Femur (tissue), 1 donor: ENCODE data around the gene MAP1B.

Experiments
- DNase-seq: peaks from one replicate; pipeline ENCODE4 v3.0.0-alpha.2; 2017

Gene MAP1B

GRCh38 chr5:72134226-72134899 is 27.1 kb downstream of the MAP1B start:
- DNase-seq = no peak

- no peak for DNase-seq
Observed at GRCh38 chr5:72137826-72138409, 30.6 kb downstream of the MAP1B start.

DNA sequence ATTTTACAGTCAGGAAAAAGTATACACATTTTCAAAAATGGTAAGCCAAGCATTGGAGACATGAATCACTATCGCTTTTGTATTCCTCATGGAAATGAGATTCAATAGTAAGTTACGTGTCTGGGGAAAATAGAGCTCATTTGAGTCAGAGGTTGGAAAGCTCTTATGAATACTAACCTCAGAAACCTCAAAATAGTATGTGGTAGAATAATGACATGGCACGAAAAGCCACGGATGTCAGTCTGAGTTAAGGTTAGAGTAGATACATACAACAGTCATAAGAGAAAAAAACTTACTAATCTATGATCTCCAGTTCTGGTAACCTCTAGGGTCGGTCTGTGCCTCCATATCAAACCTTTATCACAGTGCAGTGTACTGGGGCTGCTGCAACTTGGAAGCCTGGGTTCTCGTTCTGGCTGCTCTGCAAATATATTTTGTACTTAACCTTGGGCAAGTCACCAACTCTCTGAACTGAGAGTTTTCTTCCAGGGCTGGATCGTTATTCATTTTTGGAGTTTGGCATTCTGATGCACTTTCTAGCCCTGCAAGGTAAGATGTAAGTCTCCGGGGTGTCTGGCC is 31.8 kb downstream of the MAP1B start:
- DNase-seq = peak; percentile 38

- DNase-seq = no peak
Observed at GRCh38 chr5:72140711-72141110, 33.4 kb downstream of the MAP1B start.

GRCh38 chr5:72141440-72142355 is 34.4 kb downstream of the MAP1B start:
- DNase-seq = peak; percentile 89

- DNase-seq = no peak
Observed at GRCh38 chr5:72144762-72145161, 37.5 kb downstream of the MAP1B start.

DNA sequence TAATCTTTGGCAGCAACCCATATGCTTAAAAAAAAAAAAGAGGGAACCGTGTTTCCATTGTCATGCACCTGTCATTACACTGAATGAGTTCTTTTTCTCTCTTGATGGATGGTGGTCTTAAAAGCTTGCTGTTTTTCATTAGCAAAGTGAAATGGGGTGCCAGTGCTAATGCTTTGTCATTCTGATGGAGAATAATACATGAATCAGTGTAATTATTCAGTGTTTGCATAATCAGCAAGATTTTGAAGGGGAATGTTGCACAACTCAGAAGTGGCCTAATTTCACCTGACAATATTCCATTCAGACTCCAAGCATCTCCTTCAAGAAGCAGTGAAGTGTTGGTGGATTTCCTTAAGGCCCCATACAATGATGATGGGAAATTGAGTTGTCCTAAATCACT is 38.1 kb downstream of the MAP1B start:
- no peak for DNase-seq

DNA sequence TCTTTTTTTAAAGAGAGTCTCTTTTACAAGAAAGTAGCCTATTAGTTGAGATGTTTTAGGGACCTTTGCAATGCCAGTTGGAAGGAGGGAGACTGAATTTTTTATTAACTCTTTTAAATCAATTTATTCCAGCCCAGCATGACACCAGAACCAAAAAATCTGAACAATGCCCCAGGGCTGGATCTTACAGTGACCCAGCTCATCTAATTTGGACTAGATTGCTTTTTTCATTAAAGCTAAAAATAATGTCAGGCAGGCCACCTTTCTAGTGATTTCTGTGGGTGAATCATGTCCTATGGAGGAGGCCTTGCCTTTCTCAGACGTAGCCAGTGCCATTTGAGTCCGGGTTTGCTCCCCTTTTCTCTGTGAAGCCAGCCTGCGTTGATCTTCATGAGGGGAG is 38.8 kb downstream of the MAP1B start:
- DNase-seq = no peak

DNA sequence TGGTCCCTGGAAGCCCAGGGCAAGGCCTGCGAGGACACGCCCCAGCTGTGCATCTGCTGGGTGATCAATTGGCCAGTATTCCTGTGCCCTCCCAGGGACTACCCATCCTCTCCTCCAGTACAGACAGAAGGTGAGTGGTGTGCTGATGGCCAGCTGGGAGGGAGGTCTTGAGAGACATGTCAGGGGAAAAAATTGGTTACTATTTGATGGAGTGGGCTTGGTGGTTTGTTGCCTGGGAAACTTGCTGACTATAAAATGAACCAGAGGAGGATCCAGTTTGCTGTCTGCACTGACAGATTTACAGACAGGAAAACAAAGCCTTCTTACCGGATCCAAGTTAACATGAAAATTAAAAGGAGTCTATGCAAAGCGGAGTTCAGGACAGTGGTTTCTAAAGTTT is 40.3 kb downstream of the MAP1B start:
- DNase-seq = no peak

DNA sequence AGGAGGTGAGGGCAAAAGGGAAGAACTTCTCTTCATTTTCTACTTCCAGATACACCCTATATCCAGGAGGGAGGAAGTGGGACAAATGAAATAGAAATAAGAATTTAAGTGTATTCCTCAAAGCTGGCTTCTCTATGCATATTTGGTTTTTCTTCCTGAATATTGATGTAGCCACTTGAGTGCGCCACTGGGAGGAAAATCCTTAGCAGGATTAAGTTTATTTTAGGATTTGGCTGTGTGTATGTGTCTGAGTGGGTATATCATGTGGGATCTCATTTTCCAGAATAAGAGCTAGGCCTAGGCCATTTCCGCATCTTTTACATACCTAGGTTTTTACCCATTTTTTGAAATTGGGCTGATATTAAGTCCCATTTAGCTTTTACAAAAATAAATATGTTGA is 42.5 kb downstream of the MAP1B start:
- no peak for DNase-seq

- DNase-seq = no peak
Observed at GRCh38 chr5:72151169-72151568, 43.9 kb downstream of the MAP1B start.

DNA sequence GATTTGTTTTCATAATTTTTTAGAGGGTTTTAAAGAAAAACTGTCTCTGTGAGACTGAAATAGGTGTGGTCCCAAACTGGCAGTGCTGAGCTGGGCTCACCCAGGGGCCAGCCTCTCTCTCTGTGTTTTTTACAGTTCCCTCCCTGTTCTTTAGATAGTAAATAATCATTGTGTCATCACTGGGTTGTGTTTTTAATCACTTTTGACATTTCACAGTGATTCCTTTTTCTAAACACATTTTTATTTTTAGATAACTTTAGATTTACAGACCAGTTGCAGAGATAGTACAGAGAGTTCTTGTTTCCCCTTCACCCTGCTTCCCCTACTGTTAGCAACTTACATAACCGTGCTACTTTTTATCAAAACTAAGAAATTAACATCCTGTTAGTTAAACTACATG is 44.4 kb downstream of the MAP1B start:
- DNase-seq = no peak

- DNase-seq = no peak
Observed at GRCh38 chr5:72152545-72152944, 45.3 kb downstream of the MAP1B start.

- DNase-seq = no peak
Observed at GRCh38 chr5:72153551-72153950, 46.3 kb downstream of the MAP1B start.

- DNase-seq = no peak
Observed at GRCh38 chr5:72154076-72154756, 46.9 kb downstream of the MAP1B start.

DNA sequence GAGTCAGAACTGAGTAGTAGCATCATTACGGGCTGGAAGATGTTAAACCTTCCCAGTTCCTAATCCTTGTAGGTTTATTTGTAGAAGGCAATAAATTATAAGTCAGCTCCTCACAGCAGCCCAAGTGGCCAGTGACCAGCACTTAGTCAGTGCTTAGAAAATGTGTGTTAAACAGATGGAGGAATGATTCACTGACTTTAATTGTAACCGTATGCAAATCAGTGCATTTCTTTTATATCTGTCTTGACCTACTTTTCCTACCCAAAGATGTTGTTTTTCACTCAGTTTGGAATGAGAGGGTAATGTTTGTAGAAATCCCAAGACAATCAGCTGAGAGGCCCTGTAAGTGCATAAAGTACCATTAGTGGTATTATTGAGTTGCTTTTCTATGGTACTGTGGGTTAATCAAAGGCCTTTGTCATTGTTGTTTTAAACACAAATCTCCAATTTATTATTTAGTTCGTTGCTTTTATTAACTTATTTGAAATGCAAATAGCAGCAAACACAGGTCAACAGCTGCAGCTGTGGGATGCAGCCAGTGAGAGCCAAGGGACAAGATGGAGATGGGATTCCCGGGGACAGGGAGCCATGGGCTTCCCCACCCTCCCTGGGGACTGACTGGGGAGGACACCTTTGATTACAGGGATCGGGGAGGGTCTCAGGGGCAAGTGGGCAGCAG is 49.8 kb downstream of the MAP1B start:
- DNase-seq = peak; percentile 64

- no peak for DNase-seq
Observed at GRCh38 chr5:72157625-72157962, 50.3 kb downstream of the MAP1B start.

- DNase-seq = no peak
Observed at GRCh38 chr5:72159501-72159911, 52.2 kb downstream of the MAP1B start.

- DNase-seq = no peak
Observed at GRCh38 chr5:72160329-72160728, 53.1 kb downstream of the MAP1B start.

DNA sequence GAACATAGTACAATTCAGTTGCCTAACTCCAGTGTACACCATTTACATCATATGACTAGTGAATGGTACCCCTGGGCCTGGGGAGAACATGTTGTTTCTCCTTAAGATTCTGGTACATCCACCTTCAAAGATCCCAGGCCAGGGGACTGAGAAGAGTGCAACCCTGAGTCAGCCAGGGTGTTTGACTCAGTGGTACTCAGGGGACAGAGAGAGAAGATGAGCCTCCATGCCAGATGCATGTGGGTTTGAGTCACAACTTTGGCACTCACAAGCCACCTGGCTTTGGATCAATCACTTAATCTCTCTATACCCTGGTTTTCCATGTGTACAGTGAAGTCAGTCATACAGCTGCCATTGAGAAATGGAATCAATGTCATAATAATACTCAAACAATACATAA is 53.7 kb downstream of the MAP1B start:
- no peak for DNase-seq

DNA sequence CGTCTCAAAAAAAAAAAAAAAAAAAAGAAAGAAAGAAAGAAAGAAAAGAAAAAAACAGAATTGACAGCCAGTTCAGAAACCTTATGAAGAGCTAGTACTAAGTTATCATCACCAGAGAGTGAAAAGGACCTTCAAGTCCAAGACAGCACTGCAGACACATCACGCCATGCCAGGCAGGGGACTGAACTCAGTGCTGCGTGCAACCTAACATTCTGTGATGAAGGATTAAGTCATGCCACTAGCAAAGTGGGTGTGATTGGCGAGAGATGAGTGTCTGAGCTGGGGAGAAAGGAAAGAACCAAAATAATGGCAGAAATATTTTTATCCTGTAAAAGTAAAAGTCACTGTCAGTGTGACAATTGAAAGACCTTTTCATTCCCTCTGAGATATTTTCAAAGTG is 54.7 kb downstream of the MAP1B start:
- DNase-seq = no peak

- DNase-seq = no peak
Observed at GRCh38 chr5:72163349-72163983, 56.2 kb downstream of the MAP1B start.
